Activated naive CD4-positive, alpha-beta T cell (primary cell): ENCODE data around the gene CHD9NB.
A peak's percentile ranks its signal among the peaks of the same experiment; 100 is the strongest.
"Not testable (repeated sequence)": the region's sequence is repeated elsewhere in the genome, so short reads cannot be mapped to it uniquely, and the experiment has no call there.

ENCODE experiments used
- DNase-seq, 4 experiments: peaks; one replicate each; lab custom pipeline; 2025; lab: John Stamatoyannopoulos, UW

CHD9NB gene

DNA sequence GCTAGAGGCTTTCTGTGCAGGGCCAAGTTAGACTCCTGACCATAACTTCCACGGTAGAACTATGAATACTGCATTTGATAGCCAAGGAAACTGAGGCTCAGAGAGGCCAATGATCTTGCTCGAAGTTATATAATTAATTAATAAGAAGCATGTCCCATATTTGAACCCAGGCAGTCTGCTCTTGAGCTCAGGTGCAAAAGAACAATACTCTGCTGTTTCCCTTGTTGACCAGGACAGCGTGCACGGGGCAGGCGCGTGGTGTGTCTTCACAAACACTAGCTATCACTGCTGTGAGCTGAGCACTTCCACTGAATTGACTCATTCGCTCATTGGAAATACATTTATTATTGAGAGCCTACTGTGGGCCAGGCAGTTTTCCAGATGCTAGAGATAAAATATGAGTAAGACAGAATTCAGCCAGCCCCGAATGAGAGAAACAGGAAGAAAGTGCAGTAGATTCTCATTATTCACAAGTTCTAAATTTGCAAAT, 3.7 kb upstream of the CHD9NB start:
- DNase-seq = no peak

- DNase-seq = no peak
These were observed 3.1 kb upstream of the CHD9NB start for GRCh38 chr16:53055541-53056391.

DNA sequence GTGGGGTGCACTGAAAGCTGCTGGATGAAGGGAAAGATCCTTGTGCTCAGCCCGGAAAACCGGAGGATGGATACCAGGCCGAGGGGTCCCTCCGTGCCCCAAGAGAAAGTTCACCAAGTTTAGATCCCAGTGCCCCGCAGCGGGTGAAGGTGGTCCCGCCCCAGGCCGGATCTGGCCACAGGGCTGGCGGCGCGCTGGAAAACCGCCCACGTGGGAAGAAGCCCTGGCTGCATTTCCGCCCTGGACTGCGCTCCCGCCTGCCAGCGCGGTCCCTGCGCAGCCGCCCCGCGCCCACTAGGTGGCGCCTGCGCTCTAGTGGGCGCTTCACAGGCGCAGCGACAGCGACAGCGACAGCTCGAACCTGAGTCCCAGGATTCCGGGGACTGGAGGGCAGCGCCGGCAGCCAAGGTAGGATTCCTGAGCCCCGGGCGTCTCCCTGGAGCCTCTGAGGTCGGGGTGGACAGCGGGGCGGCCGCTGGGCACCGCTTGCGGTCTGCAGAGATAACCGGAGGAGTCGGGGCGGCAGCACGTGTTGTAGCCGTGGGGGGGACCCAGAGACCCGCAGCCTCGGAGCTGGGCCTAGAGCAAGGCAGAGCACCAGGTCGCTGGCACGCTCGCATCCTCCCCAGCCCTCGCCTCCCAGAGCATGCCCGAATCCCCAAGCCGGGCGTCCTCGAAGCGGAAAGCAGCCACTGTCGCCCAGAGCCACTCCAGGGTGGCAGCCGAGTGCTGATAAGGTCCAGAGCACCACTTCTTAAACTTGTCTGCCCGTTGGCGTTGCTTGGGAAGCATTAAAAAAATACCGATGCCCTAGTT, 2.2 kb upstream of the CHD9NB start, which contains the start of gene CHD9:
Gene CHD9, plus strand, starts transcription at position 322 of the 816 bp plus-strand sequence. CDS start 101,099 bp downstream, outside the sequence.
- DNase-seq = peak; percentile 30 to 61 (median 50)

- peak in 1 of 4 experiments; percentile 6 for DNase-seq
These were observed 1.4 kb upstream of the CHD9NB start for GRCh38 chr16:53053967-53054669.

DNA sequence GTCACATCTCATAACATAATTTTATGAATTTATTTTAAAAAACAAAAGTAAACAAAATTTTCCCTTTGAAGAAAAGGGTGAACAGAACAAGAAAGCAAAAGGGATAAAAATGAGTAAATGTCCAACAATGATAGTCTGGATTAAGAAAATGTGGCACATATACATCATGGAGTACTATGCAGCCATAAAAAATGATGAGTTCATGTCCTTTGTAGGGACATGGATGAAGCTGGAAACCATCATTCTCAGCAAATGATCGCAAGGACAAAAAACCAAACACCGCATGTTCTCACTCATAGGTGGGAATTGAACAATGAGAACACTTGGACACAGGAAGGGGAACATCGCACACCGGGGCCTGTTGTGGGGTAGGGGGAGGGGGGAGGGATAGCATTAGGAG, 1.4 kb downstream of the CHD9NB start:
- not testable (repeated sequence) for DNase-seq

DNA sequence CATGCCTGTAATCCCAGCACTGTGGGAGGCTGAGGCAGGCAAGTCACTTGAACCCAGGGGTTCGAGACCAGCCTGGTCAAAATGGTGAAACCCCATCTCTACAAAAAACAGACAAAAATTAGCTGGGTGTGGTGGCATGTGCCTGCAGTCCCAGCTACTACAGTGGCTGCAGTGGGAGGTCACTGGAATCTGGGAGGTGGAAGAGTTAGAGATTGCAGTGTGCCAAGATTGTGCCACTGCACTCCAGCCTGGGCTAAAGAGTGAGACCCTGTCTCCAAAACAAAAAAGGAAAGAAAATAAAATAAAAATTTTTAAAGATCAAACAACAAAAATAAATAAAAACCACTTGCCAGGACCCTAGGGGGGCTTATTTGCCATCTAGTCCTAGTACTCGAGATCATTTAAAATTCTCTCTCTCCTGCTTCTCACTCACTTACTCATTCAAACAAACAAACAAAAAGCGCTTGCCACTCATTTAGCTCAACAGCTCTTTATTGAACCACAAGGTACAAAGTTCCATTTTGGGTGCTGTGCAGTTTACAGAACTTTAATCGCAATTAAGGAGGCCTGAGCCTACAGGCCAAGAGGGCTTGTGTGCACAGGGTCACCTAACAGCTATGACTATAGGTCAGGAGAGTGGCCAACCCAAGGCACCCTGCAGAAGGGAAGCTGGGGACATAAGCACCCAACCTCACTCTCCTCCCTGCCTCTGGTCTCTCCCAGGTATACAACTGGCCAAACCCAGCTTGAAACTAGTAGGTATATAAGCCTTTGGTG, 4.4 kb downstream of the CHD9NB start:
- no peak for DNase-seq

- not testable (repeated sequence) for DNase-seq
These were observed 5.2 kb downstream of the CHD9NB start for GRCh38 chr16:53047515-53047914.

DNA sequence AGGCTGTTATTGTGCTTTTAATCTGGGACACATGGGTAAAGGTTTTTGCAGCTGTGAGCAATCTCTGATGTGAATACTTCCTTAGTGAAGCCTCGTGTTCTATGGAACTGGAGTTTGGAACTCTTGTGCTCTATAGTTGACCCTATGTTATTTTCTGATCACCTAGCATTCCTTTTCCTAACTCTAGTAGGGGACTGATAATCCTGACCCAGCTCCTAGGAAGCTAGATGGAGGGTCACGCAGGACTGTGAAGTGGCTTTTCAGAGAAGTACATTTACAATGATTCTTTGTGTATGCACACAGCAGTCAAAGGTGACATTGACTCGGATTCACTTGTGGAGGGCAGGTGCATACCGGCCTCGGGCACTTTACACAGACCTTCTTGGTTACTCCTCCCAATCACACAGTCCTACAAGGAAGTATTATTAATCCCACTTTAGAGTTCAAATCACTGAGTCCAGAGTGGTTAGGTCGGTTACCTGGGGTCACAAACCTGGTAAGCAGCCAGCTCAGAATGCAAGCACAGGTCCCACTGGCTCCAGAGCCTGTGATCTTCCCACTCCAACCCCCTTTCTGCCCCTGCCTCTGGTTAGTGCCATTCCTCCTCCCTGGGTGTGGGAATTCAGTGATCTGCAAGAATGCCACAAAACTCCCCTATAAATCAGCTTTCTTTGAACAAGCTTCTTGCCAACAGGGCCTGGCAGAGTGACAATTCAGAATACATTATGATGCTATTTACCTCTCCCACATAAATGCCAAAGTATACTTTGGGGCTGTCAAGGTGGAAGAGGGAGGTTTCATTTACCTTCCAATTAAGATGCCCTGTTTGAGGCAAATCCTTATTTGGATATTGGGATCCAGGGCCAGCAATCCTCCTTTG, 7.1 kb downstream of the CHD9NB start:
- no peak for DNase-seq

- DNase-seq = no peak
These were observed 8.6 kb downstream of the CHD9NB start for GRCh38 chr16:53043986-53044601.

- DNase-seq = no peak
These were observed 9.3 kb downstream of the CHD9NB start for GRCh38 chr16:53043428-53043831.

DNA sequence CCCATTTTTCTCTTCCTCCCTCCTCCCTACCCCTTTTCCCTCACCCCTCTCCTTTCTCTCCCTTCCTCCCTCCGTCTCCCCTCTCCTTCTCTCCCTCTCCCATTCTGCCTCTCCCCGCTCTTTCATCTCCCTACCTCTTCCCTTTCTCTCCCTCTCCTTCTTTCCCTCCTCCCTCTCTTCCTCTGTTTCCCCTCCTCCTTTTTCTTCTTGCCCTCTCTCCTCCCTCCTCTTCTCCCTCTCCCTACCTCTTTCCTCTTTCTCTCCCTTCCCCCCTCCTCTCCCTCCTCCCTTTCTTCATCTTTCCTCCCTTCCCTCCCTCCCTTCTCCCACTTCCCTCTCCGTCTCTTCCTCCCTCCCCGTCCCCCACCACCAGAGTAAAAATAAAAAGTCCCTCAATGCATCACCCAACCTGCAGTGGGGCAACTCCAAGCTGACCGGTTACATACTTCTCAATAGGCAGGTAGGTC, 10.4 kb downstream of the CHD9NB start:
- DNase-seq = no peak

- DNase-seq = no peak
These were observed 11.2 kb downstream of the CHD9NB start for GRCh38 chr16:53041320-53042051.

DNA sequence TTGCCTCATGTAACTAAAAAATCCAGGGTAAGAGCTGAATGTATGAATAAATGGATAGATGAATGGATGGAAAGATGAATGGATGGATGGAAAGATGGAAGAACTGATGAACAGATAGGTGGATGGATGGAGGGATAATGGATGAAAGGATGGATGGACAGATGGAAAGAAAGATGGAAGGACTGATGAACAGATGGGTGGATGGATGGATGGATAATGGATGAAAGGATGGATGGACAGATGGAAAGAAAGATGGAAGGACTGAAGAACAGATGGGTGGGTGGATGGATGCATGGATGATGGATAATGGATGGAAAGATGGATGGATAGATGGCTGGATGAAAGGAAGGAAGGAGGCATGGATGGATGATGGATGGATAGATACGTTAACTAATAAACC, 11.9 kb downstream of the CHD9NB start:
- DNase-seq = no peak

GRCh38 chr16:53036711-53037110, 16.0 kb downstream of the CHD9NB start:
- not testable (repeated sequence) for DNase-seq

DNA sequence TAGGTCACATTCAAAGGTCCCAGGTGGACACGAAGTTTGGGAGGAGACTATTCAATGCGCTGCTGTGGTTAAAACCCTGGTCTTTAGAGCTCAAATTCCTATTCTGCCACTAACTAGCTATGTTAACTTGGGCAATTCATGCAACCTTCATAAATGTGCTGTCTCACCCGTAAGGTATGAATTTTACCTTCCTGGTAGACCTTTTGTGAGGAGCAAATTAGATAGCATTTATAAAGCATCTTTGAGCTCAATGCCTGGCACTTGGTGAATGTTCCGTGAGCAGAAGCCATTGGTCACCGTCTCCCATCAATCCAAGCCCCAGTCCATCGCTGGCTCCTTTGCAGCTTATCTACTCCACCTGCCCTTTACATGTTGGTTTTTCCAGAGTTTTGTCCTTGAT, 16.6 kb downstream of the CHD9NB start:
- DNase-seq = no peak

GRCh38 chr16:53035176-53035942, 17.3 kb downstream of the CHD9NB start:
- DNase-seq = no peak

DNA sequence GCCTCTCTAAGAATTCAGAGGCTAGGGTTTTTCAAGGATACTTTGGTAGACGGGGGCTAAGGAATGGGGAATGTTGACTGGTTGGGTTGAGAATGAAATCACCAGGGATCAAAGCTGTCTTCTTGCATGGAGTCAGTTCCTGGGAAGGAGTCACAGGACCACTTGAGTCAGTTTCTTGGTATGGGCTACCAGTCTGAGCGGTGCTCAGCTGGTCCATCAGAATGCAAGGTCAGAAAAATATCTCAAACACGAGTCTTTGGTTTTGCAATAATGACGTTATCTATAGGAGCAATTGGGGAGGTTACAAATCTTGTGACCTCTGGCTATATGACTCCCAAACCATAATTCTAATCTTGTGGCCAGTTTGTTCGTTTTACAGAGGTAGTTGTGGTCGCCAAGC, 18.4 kb downstream of the CHD9NB start:
- no peak for DNase-seq

- DNase-seq = no peak
These were observed 21.3 kb downstream of the CHD9NB start for GRCh38 chr16:53031323-53031942.
